Adipocyte (in vitro differentiated cells): ENCODE data around the gene KHSRP.
A peak's percentile ranks its signal among the peaks of the same experiment; 100 is the strongest.

Source experiments
- DNase-seq: peaks from one replicate; pipeline ENCODE4 v3.0.0-alpha.2; 2015; ENCODE audit warnings: low read depth
- H3K27me3 ChIP-seq: replicated peaks from 2 replicates; pipeline ENCODE4 v1.7.0; 2013; ENCODE audit warnings: mild to moderate bottlenecking, low read length, moderate library complexity; ENCODE audit not compliant: control insufficient read depth, insufficient read depth
- H3K36me3 ChIP-seq: 2 replicates; pipeline ENCODE4 v1.7.0; 2013; ENCODE audit warnings: low read length, mild to moderate bottlenecking, moderate library complexity; ENCODE audit not compliant: control insufficient read depth, insufficient read depth, severe bottlenecking
- H3K4me1 ChIP-seq: 2 replicates; pipeline ENCODE4 v1.7.0; 2013; ENCODE audit warnings: mild to moderate bottlenecking, low read length, moderate library complexity; ENCODE audit not compliant: control insufficient read depth, insufficient read depth
- H3K4me3 ChIP-seq: 2 replicates; pipeline ENCODE4 v1.7.0; 2013; ENCODE audit warnings: mild to moderate bottlenecking, low read length, moderate library complexity
- H3K9ac ChIP-seq: 2 replicates; pipeline ENCODE4 v1.7.0; 2013; ENCODE audit warnings: mild to moderate bottlenecking, low read length, moderate library complexity
- H3K9me3 ChIP-seq: 2 replicates; pipeline ENCODE4 v1.7.0; 2013; ENCODE audit warnings: mild to moderate bottlenecking, low read length, moderate library complexity; ENCODE audit not compliant: control insufficient read depth

KHSRP gene

DNA sequence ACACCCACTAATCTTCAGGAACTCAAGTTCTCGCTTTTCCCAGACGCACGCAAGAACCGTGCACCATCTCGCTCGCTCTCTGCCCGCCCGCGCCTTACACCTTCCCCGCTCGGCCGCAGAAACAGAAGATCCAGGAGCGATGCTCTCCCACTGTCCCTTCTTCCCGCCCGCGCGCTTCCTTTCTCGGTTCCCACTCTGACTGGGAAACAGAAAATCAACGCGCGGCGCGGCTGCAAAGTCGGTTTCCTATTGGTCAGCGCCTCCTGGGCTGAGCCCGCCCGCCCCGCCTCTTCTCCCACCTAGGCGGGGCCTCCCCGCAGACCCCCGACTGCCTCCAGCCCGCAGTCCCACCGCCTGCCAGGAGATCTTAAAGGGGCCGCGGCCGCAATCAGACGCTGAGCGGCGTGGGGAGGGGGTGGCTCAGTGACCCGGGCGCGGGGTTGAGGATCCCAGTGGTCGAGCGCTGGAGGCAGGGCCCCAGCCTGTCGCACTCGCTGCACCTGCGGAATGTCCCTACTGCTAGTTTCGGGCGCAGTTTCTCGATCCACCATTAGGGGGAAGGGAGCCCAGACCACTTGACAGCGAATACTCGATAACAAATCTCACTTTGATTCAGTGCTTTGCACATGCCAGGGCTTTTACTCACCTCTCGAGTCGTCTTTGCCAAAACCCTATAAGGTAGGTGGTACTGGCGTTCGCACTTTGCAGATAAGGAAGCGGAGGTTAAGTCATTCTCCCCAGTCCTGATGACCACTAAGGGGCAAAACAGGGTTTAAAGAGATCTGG lies 35.7 kb upstream of the KHSRP start:
- H3K9ac ChIP-seq = peak overlapping the region; percentile 68
- peaks cover 8% of the 10 kb centered on the region for H3K4me1 ChIP-seq
- DNase-seq = peak; percentile 99
- H3K27me3 ChIP-seq = peaks cover 16% of the 10 kb centered on the region
- peak overlapping the region; percentile 86 for H3K4me3 ChIP-seq
- no peaks in the 10 kb centered on the region for H3K9me3 ChIP-seq
- peaks cover 3% of the 10 kb centered on the region for H3K36me3 ChIP-seq

DNA sequence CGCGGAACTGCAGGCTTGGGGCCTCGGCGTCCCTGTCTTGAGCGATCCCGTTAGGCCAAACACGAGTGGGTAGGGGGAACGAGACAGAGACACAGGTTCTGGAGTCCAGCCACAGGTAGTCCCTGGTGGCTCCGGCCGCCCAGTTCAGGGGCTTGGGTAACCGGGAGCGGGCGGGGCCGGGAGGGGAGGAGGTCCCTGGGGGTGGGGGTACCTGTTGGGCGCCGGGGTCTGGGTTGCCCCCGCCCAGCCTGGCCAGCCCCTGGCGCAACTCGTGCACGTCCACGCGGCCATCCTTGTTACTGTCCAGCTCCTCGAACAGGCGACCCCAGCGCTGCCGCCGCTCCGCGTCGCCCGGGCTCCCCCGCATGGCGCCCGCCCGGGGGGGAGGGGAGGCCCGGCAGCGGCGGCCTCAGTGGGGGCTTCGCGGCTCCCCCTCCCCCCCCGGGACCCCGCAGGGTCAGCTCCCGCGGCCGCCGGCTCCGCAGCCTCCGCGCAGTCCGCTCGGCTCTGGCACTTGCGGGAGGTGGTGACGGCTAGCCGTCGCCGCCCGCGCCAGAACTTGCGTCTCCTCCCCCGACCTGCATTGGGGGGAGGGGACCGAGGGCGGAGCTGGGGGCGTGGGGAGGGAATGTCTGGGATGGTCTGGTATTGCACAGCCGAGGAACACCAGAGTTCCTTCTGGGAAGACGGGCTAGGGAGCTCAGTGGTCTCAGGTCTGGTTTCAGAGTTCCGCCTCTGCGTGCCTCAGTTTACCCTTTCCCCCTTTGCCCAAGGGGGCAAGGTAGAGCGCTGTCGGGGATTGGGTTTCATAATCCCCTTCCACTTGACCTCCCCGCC lies 34.9 kb upstream of the KHSRP start, which contains the start of gene SLC25A23:
TSS of gene SLC25A23 (minus strand) at position 531 of the 837 bp plus-strand sequence. CDS start at position 367, 164 bp downstream.
- Histone ChIP-seq H3K27me3 (peaks cover 8% of the 10 kb centered on the region), H3K9ac (peak within 1 kb of the TSS; percentile 68), H3K36me3 (peaks cover 11% of the 10 kb centered on the region), H3K4me3 (peak within 1 kb of the TSS; percentile 86), H3K4me1 (peaks cover 8% of the 10 kb centered on the region), H3K9me3 (no peaks in the 10 kb centered on the region)
- peak; percentile 79 for DNase-seq

GRCh38 chr19:6458695-6459261 lies 34.2 kb upstream of the KHSRP start:
- peaks cover 12% of the 10 kb centered on the region for H3K36me3 ChIP-seq
- H3K9ac ChIP-seq = peak overlapping the region; percentile 68
- DNase-seq = no peak
- H3K27me3 ChIP-seq = peaks cover 7% of the 10 kb centered on the region
- peaks cover 6% of the 10 kb centered on the region for H3K9me3 ChIP-seq
- H3K4me1 ChIP-seq = peaks cover 8% of the 10 kb centered on the region
- peak overlapping the region; percentile 86 for H3K4me3 ChIP-seq

GRCh38 chr19:6457958-6458694 lies 33.5 kb upstream of the KHSRP start:
- Histone ChIP-seq H3K4me3 (no peak overlapping the region), H3K36me3 (peaks cover 18% of the 10 kb centered on the region), H3K27me3 (peaks cover 7% of the 10 kb centered on the region), H3K9ac (no peak overlapping the region), H3K9me3 (peaks cover 10% of the 10 kb centered on the region), H3K4me1 (peaks cover 8% of the 10 kb centered on the region)
- DNase-seq = no peak

DNA sequence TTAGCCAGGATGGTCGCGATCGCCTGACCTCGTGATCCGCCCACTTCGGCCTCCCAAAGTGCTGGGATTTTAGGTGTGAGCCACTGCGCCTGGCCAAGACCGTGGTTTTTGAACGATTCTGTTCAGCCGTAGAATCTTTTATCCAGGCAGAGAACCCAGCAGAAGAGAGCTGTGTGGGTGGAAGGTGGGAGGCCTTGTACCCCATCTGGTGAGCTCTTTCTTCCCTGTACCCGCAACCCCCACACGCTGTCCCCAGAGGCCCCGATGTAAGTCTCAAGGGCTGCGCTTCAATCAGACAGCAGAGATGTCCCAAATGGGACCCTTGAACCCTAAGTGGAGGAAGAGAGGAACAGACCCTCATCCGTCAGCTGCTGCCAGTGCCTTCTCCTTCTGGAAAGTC lies 31.3 kb upstream of the KHSRP start:
- peaks cover 18% of the 10 kb centered on the region for H3K36me3 ChIP-seq
- H3K9ac ChIP-seq = no peak overlapping the region
- no peaks in the 10 kb centered on the region for H3K27me3 ChIP-seq
- DNase-seq = no peak
- H3K4me1 ChIP-seq = peaks cover 8% of the 10 kb centered on the region
- H3K9me3 ChIP-seq = peaks cover 10% of the 10 kb centered on the region
- no peak overlapping the region for H3K4me3 ChIP-seq

GRCh38 chr19:6453951-6454565 lies 29.4 kb upstream of the KHSRP start:
- no peak overlapping the region for H3K4me3 ChIP-seq
- no peaks in the 10 kb centered on the region for H3K27me3 ChIP-seq
- H3K4me1 ChIP-seq = no peaks in the 10 kb centered on the region
- peaks cover 10% of the 10 kb centered on the region for H3K9me3 ChIP-seq
- DNase-seq = no peak
- no peak overlapping the region for H3K9ac ChIP-seq
- H3K36me3 ChIP-seq = peaks cover 18% of the 10 kb centered on the region

- DNase-seq = no peak
- Histone ChIP-seq H3K4me3 (no peak overlapping the region), H3K36me3 (peaks cover 18% of the 10 kb centered on the region), H3K4me1 (no peaks in the 10 kb centered on the region), H3K9me3 (peaks cover 10% of the 10 kb centered on the region), H3K27me3 (no peaks in the 10 kb centered on the region), H3K9ac (no peak overlapping the region)
Observed at GRCh38 chr19:6452899-6453298, 28.3 kb upstream of the KHSRP start.

GRCh38 chr19:6452223-6452614 lies 27.6 kb upstream of the KHSRP start:
- DNase-seq = no peak
- Histone ChIP-seq H3K9me3 (peaks cover 10% of the 10 kb centered on the region), H3K27me3 (no peaks in the 10 kb centered on the region), H3K36me3 (peaks cover 18% of the 10 kb centered on the region), H3K4me3 (no peak overlapping the region), H3K9ac (no peak overlapping the region), H3K4me1 (no peaks in the 10 kb centered on the region)

DNA sequence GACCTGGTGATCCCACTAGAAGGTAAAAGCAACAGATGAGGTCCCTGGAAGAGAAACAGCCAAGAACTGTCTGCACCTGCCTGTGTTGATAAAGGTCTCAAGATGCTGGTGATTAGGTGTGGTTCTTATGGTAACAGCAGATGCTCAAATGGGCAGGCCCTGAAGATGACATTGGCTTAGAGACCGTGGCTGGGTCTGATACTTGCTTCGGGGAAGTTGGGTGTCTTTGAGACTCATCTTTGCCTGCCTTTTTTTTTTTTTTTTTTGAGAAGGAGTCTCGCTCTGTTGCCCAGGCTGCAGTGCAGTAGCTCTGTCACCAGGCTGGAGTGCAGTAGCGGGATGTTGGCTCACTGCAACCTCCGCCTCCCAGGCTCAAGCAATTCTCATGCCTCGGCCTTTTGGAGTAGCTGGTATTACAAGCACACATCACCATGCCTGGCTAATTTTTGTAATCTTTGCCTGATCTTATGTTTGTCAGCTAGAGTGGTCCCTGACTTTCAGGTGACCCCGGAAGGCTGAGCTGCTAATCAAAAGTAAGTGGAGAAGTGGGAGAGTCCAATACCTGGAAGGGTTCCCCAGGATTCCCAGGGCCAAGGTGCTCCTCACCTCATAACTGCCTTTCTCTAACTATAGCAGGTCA lies 27.1 kb upstream of the KHSRP start:
- peaks cover 18% of the 10 kb centered on the region for H3K36me3 ChIP-seq
- no peaks in the 10 kb centered on the region for H3K4me1 ChIP-seq
- no peak for DNase-seq
- no peak overlapping the region for H3K9ac ChIP-seq
- H3K9me3 ChIP-seq = peaks cover 10% of the 10 kb centered on the region
- H3K27me3 ChIP-seq = no peaks in the 10 kb centered on the region
- H3K4me3 ChIP-seq = no peak overlapping the region

DNA sequence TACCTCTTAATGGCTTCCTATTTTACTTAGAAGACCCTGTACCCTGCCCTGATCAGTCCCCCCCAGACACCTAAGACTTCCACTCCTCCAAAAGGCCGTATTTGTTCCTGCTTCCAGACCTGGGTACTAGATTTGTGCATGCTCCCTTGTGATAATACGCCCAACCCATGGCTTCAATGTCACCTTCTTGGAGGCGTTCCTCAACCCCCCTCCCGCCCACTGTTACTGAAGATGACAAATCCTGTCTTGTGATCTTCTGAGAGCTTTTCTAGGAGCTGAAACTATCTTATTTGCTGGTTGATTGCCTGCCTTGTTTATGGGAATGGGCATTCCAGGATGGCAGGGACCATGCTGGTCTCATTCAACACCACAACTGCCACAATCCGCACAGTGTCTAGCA lies 25.6 kb upstream of the KHSRP start:
- H3K27me3 ChIP-seq = no peaks in the 10 kb centered on the region
- H3K4me1 ChIP-seq = no peaks in the 10 kb centered on the region
- no peak for DNase-seq
- peaks cover 21% of the 10 kb centered on the region for H3K36me3 ChIP-seq
- no peak overlapping the region for H3K9ac ChIP-seq
- H3K4me3 ChIP-seq = no peak overlapping the region
- peaks cover 10% of the 10 kb centered on the region for H3K9me3 ChIP-seq
